Stimulated activated CD8-positive, alpha-beta memory T cell treated with anti-CD3 and anti-CD28 coated beads, Interleukin-2, amount 100 ng/mL, for 48 hours (primary cell): ENCODE measurements around the gene NPEPL1.

ENCODE experiments used
- DNase-seq, 2 donors: peaks; one replicate each; pipeline ENCODE4 v3.0.0-alpha.2; 2020; ENCODE audit warnings: low read depth in 2 of 2

Gene NPEPL1

GRCh38 chr20:58657986-58658385, 34.6 kb upstream of the NPEPL1 start:
- no peak for DNase-seq

- no peak for DNase-seq
Observed at GRCh38 chr20:58658760-58659159, 33.8 kb upstream of the NPEPL1 start.

GRCh38 chr20:58659841-58660240, 32.8 kb upstream of the NPEPL1 start:
- DNase-seq: no peak

- no peak for DNase-seq
Observed at GRCh38 chr20:58660855-58661597, 31.6 kb upstream of the NPEPL1 start.

- DNase-seq: no peak
Observed at GRCh38 chr20:58661598-58662473, 30.8 kb upstream of the NPEPL1 start.

- DNase-seq: no peak
Observed at GRCh38 chr20:58664331-58664730, 28.3 kb upstream of the NPEPL1 start.

GRCh38 chr20:58664883-58665282, 27.7 kb upstream of the NPEPL1 start:
- no peak for DNase-seq

GRCh38 chr20:58665606-58666005, 27.0 kb upstream of the NPEPL1 start:
- DNase-seq: no peak

GRCh38 chr20:58666702-58667101, 25.9 kb upstream of the NPEPL1 start:
- DNase-seq: no peak

GRCh38 chr20:58667975-58668374, 24.6 kb upstream of the NPEPL1 start:
- DNase-seq: no peak

GRCh38 chr20:58668901-58669286, 23.7 kb upstream of the NPEPL1 start:
- no peak for DNase-seq

GRCh38 chr20:58669287-58670006, 23.2 kb upstream of the NPEPL1 start:
- DNase-seq: no peak

GRCh38 chr20:58670102-58670501, 22.5 kb upstream of the NPEPL1 start:
- DNase-seq: no peak

GRCh38 chr20:58670659-58671058, 21.9 kb upstream of the NPEPL1 start:
- DNase-seq: no peak

- no peak for DNase-seq
Observed at GRCh38 chr20:58673119-58673518, 19.5 kb upstream of the NPEPL1 start.

GRCh38 chr20:58675146-58675584, 17.4 kb upstream of the NPEPL1 start:
- DNase-seq: no peak

- DNase-seq: no peak
Observed at GRCh38 chr20:58675641-58676040, 17.0 kb upstream of the NPEPL1 start.

GRCh38 chr20:58676161-58676560, 16.4 kb upstream of the NPEPL1 start:
- DNase-seq: no peak

GRCh38 chr20:58677079-58677604, 15.5 kb upstream of the NPEPL1 start:
- no peak for DNase-seq

- DNase-seq: no peak
Observed at GRCh38 chr20:58677808-58678207, 14.8 kb upstream of the NPEPL1 start.

GRCh38 chr20:58678806-58679205, 13.8 kb upstream of the NPEPL1 start:
- no peak for DNase-seq
